B cell (primary cell): ENCODE data around the gene PCMTD2.

Source experiments
- EZH2 ChIP-seq: IDR thresholded peaks from 2 replicates; pipeline ENCODE4 v1.6.1; 2012; ENCODE audit warnings: borderline replicate concordance, low read depth, mild to moderate bottlenecking, moderate library complexity, low read length; ENCODE audit not compliant: insufficient read depth, poor library complexity, severe bottlenecking
- TF ChIP-seq, protein P1 (sequence below): fragments of 200-600 bp; IDR thresholded peaks from one replicate; pipeline ENCODE4 v1.8.0; 2022; ENCODE audit warnings: antibody characterized with exemption, mild to moderate bottlenecking

DNA sequence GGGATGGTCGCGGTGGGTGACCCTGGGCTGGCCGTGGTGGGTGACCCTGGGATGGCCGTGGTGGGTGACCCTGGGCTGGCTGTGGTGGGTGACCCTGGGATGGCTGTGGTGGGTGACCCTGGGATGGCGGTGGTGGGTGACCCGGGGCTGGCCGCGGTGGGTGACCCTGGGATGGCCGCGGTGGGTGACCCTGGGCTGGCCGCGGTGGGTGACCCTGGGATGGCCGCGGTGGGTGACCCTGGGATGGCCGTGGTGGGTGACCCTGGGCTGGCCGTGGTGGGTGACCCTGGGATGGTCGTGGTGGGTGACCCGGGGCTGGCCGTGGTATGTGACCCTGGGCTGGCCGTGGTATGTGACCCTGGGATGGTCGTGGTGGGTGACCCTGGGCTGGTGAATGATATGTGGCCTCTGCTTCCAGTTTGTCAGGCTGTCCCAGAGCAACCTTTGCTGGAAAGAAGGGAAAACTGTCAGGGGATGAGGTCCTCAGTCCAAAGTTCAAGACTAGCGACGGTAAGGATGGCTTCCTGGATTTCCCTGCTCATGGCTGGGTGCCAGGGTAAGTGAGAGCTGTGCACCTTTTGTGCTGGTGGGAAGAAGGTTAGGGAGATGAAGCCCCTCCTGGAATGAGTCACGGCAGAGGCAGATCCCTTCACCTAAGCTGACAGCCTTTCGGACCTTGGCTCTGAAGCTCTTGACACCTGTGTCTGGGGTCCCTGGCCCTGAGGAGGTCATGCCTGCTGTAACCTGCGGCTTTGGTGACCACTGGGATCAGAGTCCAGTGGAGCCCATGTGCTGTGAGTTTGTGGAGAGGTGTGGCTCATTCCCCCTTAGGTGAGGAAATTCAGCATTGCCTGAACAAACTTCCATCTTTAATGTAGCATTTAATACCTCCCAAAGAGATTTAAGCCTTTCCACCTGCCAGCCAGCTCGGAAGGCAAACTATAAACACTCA, 19.1 kb upstream of the PCMTD2 start:
- TF ChIP-seq EZH2 = no peak
- TF ChIP-seq, protein P1, sequence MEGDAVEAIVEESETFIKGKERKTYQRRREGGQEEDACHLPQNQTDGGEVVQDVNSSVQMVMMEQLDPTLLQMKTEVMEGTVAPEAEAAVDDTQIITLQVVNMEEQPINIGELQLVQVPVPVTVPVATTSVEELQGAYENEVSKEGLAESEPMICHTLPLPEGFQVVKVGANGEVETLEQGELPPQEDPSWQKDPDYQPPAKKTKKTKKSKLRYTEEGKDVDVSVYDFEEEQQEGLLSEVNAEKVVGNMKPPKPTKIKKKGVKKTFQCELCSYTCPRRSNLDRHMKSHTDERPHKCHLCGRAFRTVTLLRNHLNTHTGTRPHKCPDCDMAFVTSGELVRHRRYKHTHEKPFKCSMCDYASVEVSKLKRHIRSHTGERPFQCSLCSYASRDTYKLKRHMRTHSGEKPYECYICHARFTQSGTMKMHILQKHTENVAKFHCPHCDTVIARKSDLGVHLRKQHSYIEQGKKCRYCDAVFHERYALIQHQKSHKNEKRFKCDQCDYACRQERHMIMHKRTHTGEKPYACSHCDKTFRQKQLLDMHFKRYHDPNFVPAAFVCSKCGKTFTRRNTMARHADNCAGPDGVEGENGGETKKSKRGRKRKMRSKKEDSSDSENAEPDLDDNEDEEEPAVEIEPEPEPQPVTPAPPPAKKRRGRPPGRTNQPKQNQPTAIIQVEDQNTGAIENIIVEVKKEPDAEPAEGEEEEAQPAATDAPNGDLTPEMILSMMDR = no peak
